Pancreas (tissue), 10 donors: ENCODE measurements around the gene SHROOM3. TPM values are rescaled to one million over a fixed set of nuclear protein-coding genes. Genes with fewer than 3 reads are reported as not detected.

Source experiments
- ATAC-seq, 4 donors: fragments of 200-7000 bp; cut with Tn5 transposase; one replicate each; pipeline versions ENCODE4 v1.8.0 to v1.9.1; 2020; ENCODE audit warnings: mild to moderate bottlenecking in 4 of 4, moderate library complexity in 4 of 4
- DNase-seq, 6 donors: peaks; one replicate each; pipeline ENCODE4 v3.0.0-alpha.2; 2020
- FAIRE-seq: peaks from 2 replicates; lab custom pipeline; 2012; peaks lifted over from hg19 to GRCh38; lab: Jason Lieb, UNC
- H3K27ac ChIP-seq, 4 donors: fragments of 200-600 bp; sonication (generic); 1 replicate in 3 of 4; 2 replicates in 1 of 4; pipeline versions ENCODE4 v1.5.0 to v1.8.0; 2020
- H3K27me3 ChIP-seq, 4 donors: fragments of 200-600 bp; one replicate each; pipeline ENCODE4 v1.8.0; 2021
- H3K36me3 ChIP-seq, 3 donors: fragments of 200-600 bp; sonication (generic) in 1 of 3; one replicate each; pipeline versions ENCODE4 v1.5.0 to v1.8.0; 2020 to 2021
- H3K4me1 ChIP-seq, 3 donors: fragments of 200-600 bp; one replicate each; pipeline ENCODE4 v1.8.0; 2021
- H3K4me3 ChIP-seq, 4 donors: fragments of 200-600 bp; sonication (generic) in 2 of 4; one replicate each; pipeline versions ENCODE4 v1.5.0 to v1.8.0; 2020 to 2021
- H3K9me3 ChIP-seq, 4 donors: fragments of 200-600 bp; one replicate each; pipeline ENCODE4 v1.8.0; 2021
- WGBS, 2 donors: extraction: QIAGEN DNeasy Blood & Tissue Kit; methylation state at CpG; one replicate each; pipeline ENCODE4 v1.1.7; 2013; 5-methylcytosine and 5-hydroxymethylcytosine counted together
- intact Hi-C, 3 donors: fragments of 100-400 bp; cut with DNase I; formaldehyde crosslinking; loops; one replicate each; pipeline versions ENCODE4 v1.11.1 to v1.14.2; 2022
- polyA plus RNA-seq, 2 donors: library from polyadenylated mRNA; stranded (reverse); fragments of 200-250 nt; gene quantifications; one replicate each; pipeline ENCODE4 v1.2.3, GENCODE V29; 2013
- total RNA-seq, 6 donors: library from RNA; stranded (reverse); fragmentation: NEBNext Ultra II Directional in 4 of 6; extraction: Animal tissue kit (Norgen Biotek cat#: 25700) in 4 of 6; gene quantifications; one replicate each; pipeline versions ENCODE4 v1.2.1 to v1.2.4, GENCODE V29; 2021 to 2023
- TF ChIP-seq, protein P1 (sequence below), 4 donors: fragments of 200-600 bp; sonication (generic) in 3 of 4; IDR thresholded peaks; one replicate each; pipeline versions ENCODE4 v1.5.0 to v1.8.0; 2021; ENCODE audit warnings: antibody characterized with exemption in 4 of 4
- donor health status: healthy with polysubstance abuse.
- donor health status: DM: no; HTN: no; CAD: no; lungs with moderate emphysema.
- donor health status: DM: no; HTN: no; CAD: no.
- donor health status: control.
- donor health status: control.
- donor health status: Bipolar disorder and iron deficiency.
- donor health status: DM: yes; HTN: yes; CAD: no.
- donor health status: DM: no; HTN: no; CAD: no.
- donor health status: DM: no; HTN: no; CAD: no.
- donor health status: DM: yes; HTN: yes; CAD: no.

Gene SHROOM3
- total and polyA plus RNA-seq, 8 donors: 6.2 to 43.5 (median 17.1) TPM

DNA sequence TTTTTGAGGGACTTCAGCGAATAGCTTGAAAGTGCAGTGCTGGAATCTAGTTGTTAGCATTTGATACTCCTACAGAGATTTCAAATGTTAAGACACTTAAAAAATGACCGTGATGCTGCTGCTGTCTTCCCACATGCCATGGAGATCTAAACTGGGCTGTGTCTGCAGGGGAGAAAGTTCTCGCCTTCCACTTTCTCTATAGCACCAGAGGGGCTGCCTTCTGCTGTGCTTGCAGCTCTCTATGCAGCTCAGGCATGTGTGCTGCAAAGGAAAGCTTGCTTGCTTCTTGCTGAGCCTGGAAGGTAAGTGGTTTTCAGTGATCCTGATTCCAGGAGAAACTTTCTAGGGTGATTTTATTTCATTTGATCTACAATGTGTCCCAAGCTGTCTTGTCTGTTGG is 325.2 kb downstream of the SHROOM3 start:
- DNase-seq: no peak
- Histone ChIP-seq H3K9me3 (no peaks in the 10 kb centered on the region), H3K36me3 (peaks cover 0 to 6% (median 0%) of the 10 kb centered on the region in 3 donors), H3K4me3 (no peak overlapping the region), H3K4me1 (no peaks in the 10 kb centered on the region), H3K27me3 (no peaks in the 10 kb centered on the region), H3K27ac (no peak overlapping the region)
- 92 to 93% methylated on average over 3 of the region's 3 CpGs for WGBS, 2 donors
- no peak for FAIRE-seq
- no peak for ATAC-seq
- intact Hi-C loops: no loop called here
- TF ChIP-seq, protein P1, sequence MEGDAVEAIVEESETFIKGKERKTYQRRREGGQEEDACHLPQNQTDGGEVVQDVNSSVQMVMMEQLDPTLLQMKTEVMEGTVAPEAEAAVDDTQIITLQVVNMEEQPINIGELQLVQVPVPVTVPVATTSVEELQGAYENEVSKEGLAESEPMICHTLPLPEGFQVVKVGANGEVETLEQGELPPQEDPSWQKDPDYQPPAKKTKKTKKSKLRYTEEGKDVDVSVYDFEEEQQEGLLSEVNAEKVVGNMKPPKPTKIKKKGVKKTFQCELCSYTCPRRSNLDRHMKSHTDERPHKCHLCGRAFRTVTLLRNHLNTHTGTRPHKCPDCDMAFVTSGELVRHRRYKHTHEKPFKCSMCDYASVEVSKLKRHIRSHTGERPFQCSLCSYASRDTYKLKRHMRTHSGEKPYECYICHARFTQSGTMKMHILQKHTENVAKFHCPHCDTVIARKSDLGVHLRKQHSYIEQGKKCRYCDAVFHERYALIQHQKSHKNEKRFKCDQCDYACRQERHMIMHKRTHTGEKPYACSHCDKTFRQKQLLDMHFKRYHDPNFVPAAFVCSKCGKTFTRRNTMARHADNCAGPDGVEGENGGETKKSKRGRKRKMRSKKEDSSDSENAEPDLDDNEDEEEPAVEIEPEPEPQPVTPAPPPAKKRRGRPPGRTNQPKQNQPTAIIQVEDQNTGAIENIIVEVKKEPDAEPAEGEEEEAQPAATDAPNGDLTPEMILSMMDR (IDR thresholded peaks at IDR 0.05): no peak

DNA sequence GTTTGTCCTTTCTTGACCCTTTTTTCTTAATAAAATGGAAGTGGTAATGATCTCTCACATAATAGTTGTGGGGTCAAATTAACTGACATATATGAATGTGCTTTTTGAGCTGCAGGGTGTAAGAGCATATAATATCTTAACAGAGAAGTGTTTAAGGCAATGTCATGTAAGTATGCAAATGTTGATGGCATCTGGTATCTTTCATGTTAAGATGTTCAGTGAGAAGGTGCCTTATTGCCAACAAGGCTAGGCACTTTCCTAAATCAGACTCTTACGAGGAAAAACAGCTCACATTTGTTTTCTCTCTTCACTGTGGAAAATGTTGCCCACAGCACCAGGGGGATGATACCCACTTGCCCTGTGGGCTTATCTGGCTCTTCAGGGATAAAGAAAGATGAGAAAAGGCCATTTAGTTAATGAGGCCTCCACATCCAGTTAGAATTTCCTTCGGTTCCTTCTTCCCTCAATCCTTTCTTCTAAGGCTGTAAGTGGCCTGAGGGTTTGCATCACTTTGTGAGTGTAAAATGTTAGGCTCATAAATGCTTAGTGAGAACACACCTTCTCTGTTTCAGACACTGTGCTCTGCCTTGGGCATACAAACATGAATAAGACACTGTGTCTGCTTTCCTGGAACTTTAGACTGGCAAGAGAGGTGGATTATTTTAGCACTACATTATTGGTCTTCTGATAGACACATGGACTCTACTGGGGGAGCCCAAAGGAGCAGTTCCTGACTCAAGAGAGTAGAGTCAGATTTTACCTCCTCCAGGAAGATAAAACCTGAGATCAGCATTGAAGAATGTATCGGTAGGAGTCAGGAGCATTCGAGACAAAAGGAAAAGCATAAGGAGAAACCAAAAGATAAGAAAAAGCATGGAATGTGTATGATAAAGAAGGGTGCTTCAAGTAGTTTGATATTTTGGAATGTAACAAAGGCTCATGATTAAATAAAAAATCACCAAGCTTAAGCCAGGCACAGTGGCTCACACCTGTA is 327.4 kb downstream of the SHROOM3 start:
- TF ChIP-seq, protein P1 (IDR thresholded peaks at IDR 0.05): no peak
- FAIRE-seq: no peak
- no peak overlapping the region for H3K27ac ChIP-seq
- WGBS, 2 donors: 93 to 96% methylated on average over 4 of the region's 4 CpGs
- intact Hi-C loops: no loop called here
- H3K27me3 ChIP-seq: no peaks in the 10 kb centered on the region
- H3K9me3 ChIP-seq: no peaks in the 10 kb centered on the region
- ATAC-seq: no peak
- no peak overlapping the region for H3K4me3 ChIP-seq
- H3K4me1 ChIP-seq: no peaks in the 10 kb centered on the region
- no peak for DNase-seq
- peaks cover 0 to 6% (median 0%) of the 10 kb centered on the region in 3 donors for H3K36me3 ChIP-seq

- no peak for DNase-seq
- H3K4me1 ChIP-seq: no peaks in the 10 kb centered on the region
- no peak overlapping the region for H3K4me3 ChIP-seq
- TF ChIP-seq, protein P1 (IDR thresholded peaks at IDR 0.05): no peak
- peaks cover 0 to 6% (median 0%) of the 10 kb centered on the region in 3 donors for H3K36me3 ChIP-seq
- WGBS, 2 donors: 86 to 93% methylated on average over 1 of the region's 1 CpG
- no peak for ATAC-seq
- H3K27me3 ChIP-seq: no peaks in the 10 kb centered on the region
- FAIRE-seq: no peak
- intact Hi-C loops: no loop called here
- no peak overlapping the region for H3K27ac ChIP-seq
- no peaks in the 10 kb centered on the region for H3K9me3 ChIP-seq
Measured at GRCh38 chr4:76764251-76764650, 329.2 kb downstream of the SHROOM3 start.

DNA sequence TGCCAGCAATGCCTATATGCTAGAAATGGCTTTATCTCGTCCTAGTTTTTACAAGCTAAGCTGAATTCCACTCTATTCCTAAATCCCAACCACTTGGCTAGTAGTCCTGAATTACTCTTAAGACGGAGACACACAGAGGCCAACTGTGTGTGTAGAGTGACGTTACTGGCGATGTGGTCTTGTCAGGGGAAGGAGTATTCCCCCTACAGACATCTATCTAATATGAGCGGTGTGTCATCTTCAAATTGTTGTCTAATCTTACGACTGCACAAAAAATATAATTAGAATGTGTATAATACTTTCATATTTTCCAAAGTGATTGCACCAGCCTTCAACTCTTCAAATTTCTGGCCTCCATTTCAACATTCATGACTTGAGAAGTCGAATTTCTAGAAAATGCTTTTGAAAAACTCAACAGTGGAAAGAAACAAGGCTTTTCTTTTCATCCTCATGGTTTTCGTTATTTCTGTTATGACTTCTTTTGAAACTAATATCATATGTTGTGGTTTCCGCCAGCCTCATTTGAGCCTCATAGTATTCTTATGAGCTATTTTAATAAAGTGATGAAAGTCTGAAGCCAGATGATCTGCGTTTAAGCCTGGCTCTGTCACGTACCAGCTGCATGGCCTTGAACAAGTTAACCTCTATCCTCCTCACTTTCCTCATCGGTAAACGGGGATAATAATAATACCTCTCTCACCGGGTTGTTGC is 330.6 kb downstream of the SHROOM3 start:
- TF ChIP-seq, protein P1 (IDR thresholded peaks at IDR 0.05): no peak
- intact Hi-C loops: no loop called here
- Histone ChIP-seq H3K27me3 (no peaks in the 10 kb centered on the region), H3K4me1 (no peaks in the 10 kb centered on the region), H3K27ac (no peak overlapping the region), H3K36me3 (peaks cover 0 to 6% (median 0%) of the 10 kb centered on the region in 3 donors), H3K9me3 (no peaks in the 10 kb centered on the region), H3K4me3 (no peak overlapping the region)
- ATAC-seq (no peak), FAIRE-seq (no peak), DNase-seq (no peak)
- WGBS, 2 donors: 90 to 93% methylated on average over 14 of the region's 14 CpGs
